Endothelial cell (in vitro differentiated cells): ENCODE measurements around the gene ADGRG6. TPM values are rescaled to one million over a fixed set of nuclear protein-coding genes. Genes with fewer than 3 reads are reported as not detected.

Experiments used
- DNase-seq: peaks from one replicate; pipeline ENCODE4 v3.0.0; 2021; ENCODE audit warnings: low spot score
- H3K27ac Mint-ChIP-seq: one replicate; pipeline ENCODE4 v1.8.0; 2021; ENCODE audit warnings: mixed read lengths, inconsistent platforms; ENCODE audit not compliant: unreplicated experiment
- H3K27me3 Mint-ChIP-seq: one replicate; pipeline ENCODE4 v1.8.0; 2021; ENCODE audit warnings: mild to moderate bottlenecking, moderate library complexity, mixed read lengths, inconsistent platforms; ENCODE audit not compliant: unreplicated experiment
- H3K36me3 Mint-ChIP-seq: one replicate; pipeline ENCODE4 v1.8.0; 2021; ENCODE audit warnings: mild to moderate bottlenecking, low read depth, mixed read lengths, inconsistent platforms; ENCODE audit not compliant: unreplicated experiment
- H3K4me1 Mint-ChIP-seq: one replicate; pipeline ENCODE4 v1.8.0; 2021; ENCODE audit warnings: mild to moderate bottlenecking, mixed read lengths, inconsistent platforms; ENCODE audit not compliant: unreplicated experiment
- H3K4me3 Mint-ChIP-seq: one replicate; pipeline ENCODE4 v1.8.0; 2021; ENCODE audit warnings: mild to moderate bottlenecking, mixed read lengths, inconsistent platforms; ENCODE audit not compliant: unreplicated experiment
- H3K9me3 Mint-ChIP-seq: one replicate; pipeline ENCODE4 v1.8.0; 2021; ENCODE audit warnings: mixed read lengths, inconsistent platforms; ENCODE audit not compliant: unreplicated experiment
- CTCF ChIP-seq: fragments of 200-600 bp; sonication (generic); IDR thresholded peaks from one replicate; pipeline ENCODE4 v1.5.0; 2021; ENCODE audit warnings: antibody characterized with exemption; ENCODE audit not compliant: unreplicated experiment
- total RNA-seq: library from RNA; stranded (reverse); fragmentation: NEBNext Ultra II Directional; extraction: Animal tissue kit (Norgen Biotek cat#: 25700); gene quantifications from one replicate; pipeline ENCODE4 v1.2.1, GENCODE V29; 2021; ENCODE audit not compliant: unreplicated experiment

The ADGRG6 gene
- total RNA-seq, 1 donor from 2014 or later: 8.8 TPM

- Mint-ChIP-seq H3K4me1 (peaks cover 33% of the 10 kb centered on the region), H3K4me3 (no peak overlapping the region), H3K36me3 (no peaks in the 10 kb centered on the region), H3K9me3 (no peaks in the 10 kb centered on the region), H3K27ac (no peak overlapping the region), H3K27me3 (peaks cover 2% of the 10 kb centered on the region)
- no peak for TF ChIP-seq CTCF
- DNase-seq: no peak
Observed at GRCh38 chr6:142374091-142374770, 72.4 kb downstream of the ADGRG6 start.

- Mint-ChIP-seq H3K36me3 (no peaks in the 10 kb centered on the region), H3K27me3 (peaks cover 2% of the 10 kb centered on the region), H3K4me3 (no peak overlapping the region), H3K9me3 (no peaks in the 10 kb centered on the region), H3K27ac (peak overlapping the region; percentile 65), H3K4me1 (peaks cover 40% of the 10 kb centered on the region)
- DNase-seq: no peak
- TF ChIP-seq CTCF: no peak
Observed at GRCh38 chr6:142374965-142375733, 73.3 kb downstream of the ADGRG6 start.

GRCh38 chr6:142376115-142376514 lies 74.3 kb downstream of the ADGRG6 start:
- no peak overlapping the region for H3K4me3 Mint-ChIP-seq
- no peaks in the 10 kb centered on the region for H3K9me3 Mint-ChIP-seq
- TF ChIP-seq CTCF: no peak
- H3K4me1 Mint-ChIP-seq: peaks cover 46% of the 10 kb centered on the region
- H3K27me3 Mint-ChIP-seq: peaks cover 3% of the 10 kb centered on the region
- no peak for DNase-seq
- no peaks in the 10 kb centered on the region for H3K36me3 Mint-ChIP-seq
- H3K27ac Mint-ChIP-seq: no peak overlapping the region

- no peaks in the 10 kb centered on the region for H3K36me3 Mint-ChIP-seq
- H3K4me1 Mint-ChIP-seq: peaks cover 46% of the 10 kb centered on the region
- no peaks in the 10 kb centered on the region for H3K9me3 Mint-ChIP-seq
- peak; percentile 53 for DNase-seq
- H3K27me3 Mint-ChIP-seq: peaks cover 3% of the 10 kb centered on the region
- no peak overlapping the region for H3K4me3 Mint-ChIP-seq
- peak overlapping the region; percentile 89 for H3K27ac Mint-ChIP-seq
- TF ChIP-seq CTCF: no peak
Observed at GRCh38 chr6:142376800-142377496, 75.1 kb downstream of the ADGRG6 start.

- H3K4me3 Mint-ChIP-seq: no peak overlapping the region
- peaks cover 3% of the 10 kb centered on the region for H3K27me3 Mint-ChIP-seq
- peak overlapping the region; percentile 89 for H3K27ac Mint-ChIP-seq
- no peaks in the 10 kb centered on the region for H3K9me3 Mint-ChIP-seq
- H3K4me1 Mint-ChIP-seq: peaks cover 44% of the 10 kb centered on the region
- no peak for DNase-seq
- H3K36me3 Mint-ChIP-seq: no peaks in the 10 kb centered on the region
- no peak for TF ChIP-seq CTCF
Observed at GRCh38 chr6:142377497-142377848, 75.7 kb downstream of the ADGRG6 start.
